Common myeloid progenitor, CD34-positive (primary cell): ENCODE data around the gene FRMD4A.
A peak's percentile ranks its signal among the peaks of the same experiment; 100 is the strongest.
"Not testable (repeated sequence)": the region's sequence is repeated elsewhere in the genome, so short reads cannot be mapped to it uniquely, and the experiment has no call there.

Experiments used
- CTCF ChIA-PET: fragments of 350-600 bp; sonication (Branson Sonifier 250); formaldehyde crosslinking; loops from one replicate; lab custom pipeline; 2021; ENCODE audit warnings: antibody characterized with exemption; lab: Charles Lee
- POLR2A ChIA-PET: fragments of 350-600 bp; sonication (Branson Sonifier 250); formaldehyde crosslinking; loops from one replicate; lab custom pipeline; 2021; ENCODE audit warnings: antibody characterized with exemption; lab: Charles Lee
- DNase-seq, 3 donors: peaks; one replicate each; pipeline versions ENCODE4 v3.0.0 to v3.0.0-alpha.2; 2013
- H3K27ac ChIP-seq, 2 experiments: 1 replicate in 1 of 2; 2 replicates in 1 of 2; pipeline ENCODE4 v1.7.0; 2013; ENCODE audit warnings: inconsistent platforms in 2 of 2, low read length in 2 of 2, mild to moderate bottlenecking in 2 of 2, low read depth in 1 of 2, moderate library complexity in 1 of 2; ENCODE audit not compliant: severe bottlenecking in 2 of 2, insufficient read depth in 1 of 2, poor library complexity in 1 of 2
- H3K27me3 ChIP-seq, 5 experiments: replicated peaks in 2 of 5; 1 replicate in 3 of 5; 2 replicates in 2 of 5; pipeline versions ENCODE4 v1.6.1 to v1.7.0; 2013; ENCODE audit warnings: low read length in 4 of 5, mild to moderate bottlenecking in 2 of 5, moderate library complexity in 2 of 5, inconsistent platforms in 1 of 5; ENCODE audit not compliant: insufficient read depth in 5 of 5, control insufficient read depth in 4 of 5
- H3K36me3 ChIP-seq, 4 experiments: 1 replicate in 2 of 4; 2 replicates in 2 of 4; pipeline versions ENCODE4 v1.6.1 to v1.7.0; 2013; ENCODE audit warnings: low read length in 3 of 4, control low read depth in 1 of 4, mild to moderate bottlenecking in 1 of 4; ENCODE audit not compliant: control insufficient read depth in 4 of 4, insufficient read depth in 4 of 4
- H3K4me1 ChIP-seq, 4 experiments: 1 replicate in 3 of 4; 2 replicates in 1 of 4; pipeline versions ENCODE4 v1.6.1 to v1.7.1; 2013; ENCODE audit warnings: low read length in 3 of 4, mild to moderate bottlenecking in 3 of 4, control low read depth in 1 of 4, inconsistent platforms in 1 of 4, moderate library complexity in 1 of 4; ENCODE audit not compliant: control insufficient read depth in 4 of 4, insufficient read depth in 4 of 4; ENCODE audit errors: control extremely low read depth in 1 of 4
- H3K4me3 ChIP-seq, 7 experiments: 1 replicate in 4 of 7; 2 replicates in 3 of 7; pipeline versions ENCODE4 v1.5.1 to v1.7.0; 2013; ENCODE audit warnings: mild to moderate bottlenecking in 7 of 7, low read length in 6 of 7, moderate library complexity in 6 of 7, inconsistent platforms in 2 of 7, low read depth in 2 of 7, control low read depth in 1 of 7; ENCODE audit not compliant: insufficient read depth in 4 of 7, control insufficient read depth in 1 of 7; ENCODE audit errors: extremely low read depth in 1 of 7
- H3K9me3 ChIP-seq, 5 experiments: 1 replicate in 4 of 5; 2 replicates in 1 of 5; pipeline versions ENCODE4 v1.6.1 to v1.7.1; 2013; ENCODE audit warnings: low read length in 4 of 5, mild to moderate bottlenecking in 2 of 5, inconsistent platforms in 1 of 5, low read depth in 1 of 5, moderate library complexity in 1 of 5; ENCODE audit not compliant: control insufficient read depth in 4 of 5, insufficient read depth in 2 of 5; ENCODE audit errors: control extremely low read depth in 1 of 5
- WGBS: methylation state at CpG from one replicate; pipeline ENCODE4 v1.1.5; 2013; ENCODE audit not compliant: insufficient coverage; 5-methylcytosine and 5-hydroxymethylcytosine counted together

The FRMD4A gene

GRCh38 chr10:13717571-13717935 is 613.2 kb downstream of the FRMD4A start:
- POLR2A ChIA-PET = no interaction called here
- no peaks in the 10 kb centered on the region for H3K27me3 ChIP-seq
- H3K36me3 ChIP-seq = no peaks in the 10 kb centered on the region
- H3K4me3 ChIP-seq = peak overlapping the region in 6 of 7 experiments; percentile 27 to 76 (median 56)
- H3K9me3 ChIP-seq = no peaks in the 10 kb centered on the region
- CTCF ChIA-PET = interaction anchor here (0.6 to 1.9 kb wide), 3 partner anchors 11 to 86 kb away, joined by 3 to 9 read pairs (median 4); no protein-coding TSS in a partner anchor
- no peak overlapping the region for H3K27ac ChIP-seq
- no peak for DNase-seq
- peaks cover 13 to 36% (median 32%) of the 10 kb centered on the region in 4 experiments for H3K4me1 ChIP-seq
- WGBS = no CpG with 5 or more reads among the region's 8 CpGs

- H3K4me3 ChIP-seq = no peak overlapping the region
- no peaks in the 10 kb centered on the region for H3K9me3 ChIP-seq
- H3K36me3 ChIP-seq = no peaks in the 10 kb centered on the region
- WGBS = 96% methylated on average over 10 of the region's 10 CpGs
- CTCF ChIA-PET = interaction anchor here (1.6 kb wide), 1 partner anchor 60 kb away, joined by 4 read pairs; no protein-coding TSS in a partner anchor
- H3K4me1 ChIP-seq = peaks cover 15 to 43% (median 37%) of the 10 kb centered on the region in 4 experiments
- DNase-seq = no peak
- H3K27ac ChIP-seq = no peak overlapping the region
- POLR2A ChIA-PET = no interaction called here
- H3K27me3 ChIP-seq = no peaks in the 10 kb centered on the region
These were observed 614.3 kb downstream of the FRMD4A start for GRCh38 chr10:13716081-13717071.

- DNase-seq, H3K27me3 ChIP-seq, H3K36me3 ChIP-seq, H3K9me3 ChIP-seq, POLR2A ChIA-PET, H3K27ac ChIP-seq, H3K4me3 ChIP-seq: not testable (repeated sequence)
- peaks cover 15 to 43% (median 37%) of the 10 kb centered on the region in 4 experiments for H3K4me1 ChIP-seq
- WGBS = 100% methylated on average over 1 of the region's 5 CpGs
- CTCF ChIA-PET = interaction anchor here (0.8 to 1.0 kb wide), 2 partner anchors 24 to 28 kb away, joined by 3 read pairs; no protein-coding TSS in a partner anchor
These were observed 615.1 kb downstream of the FRMD4A start for GRCh38 chr10:13715596-13715995.

GRCh38 chr10:13715100-13715499 is 615.6 kb downstream of the FRMD4A start:
- ChIA-PET CTCF (interaction anchor here (0.8 to 1.0 kb wide), 2 partner anchors 23 to 28 kb away, joined by 3 read pairs; no protein-coding TSS in a partner anchor), POLR2A (no interaction called here)
- Histone ChIP-seq H3K36me3 (no peaks in the 10 kb centered on the region), H3K4me3 (no peak overlapping the region), H3K27me3 (no peaks in the 10 kb centered on the region), H3K27ac (no peak overlapping the region), H3K9me3 (no peaks in the 10 kb centered on the region), H3K4me1 (peaks cover 15 to 43% (median 37%) of the 10 kb centered on the region in 4 experiments)
- no peak for DNase-seq
- 100% methylated on average over 4 of the region's 5 CpGs for WGBS

DNA sequence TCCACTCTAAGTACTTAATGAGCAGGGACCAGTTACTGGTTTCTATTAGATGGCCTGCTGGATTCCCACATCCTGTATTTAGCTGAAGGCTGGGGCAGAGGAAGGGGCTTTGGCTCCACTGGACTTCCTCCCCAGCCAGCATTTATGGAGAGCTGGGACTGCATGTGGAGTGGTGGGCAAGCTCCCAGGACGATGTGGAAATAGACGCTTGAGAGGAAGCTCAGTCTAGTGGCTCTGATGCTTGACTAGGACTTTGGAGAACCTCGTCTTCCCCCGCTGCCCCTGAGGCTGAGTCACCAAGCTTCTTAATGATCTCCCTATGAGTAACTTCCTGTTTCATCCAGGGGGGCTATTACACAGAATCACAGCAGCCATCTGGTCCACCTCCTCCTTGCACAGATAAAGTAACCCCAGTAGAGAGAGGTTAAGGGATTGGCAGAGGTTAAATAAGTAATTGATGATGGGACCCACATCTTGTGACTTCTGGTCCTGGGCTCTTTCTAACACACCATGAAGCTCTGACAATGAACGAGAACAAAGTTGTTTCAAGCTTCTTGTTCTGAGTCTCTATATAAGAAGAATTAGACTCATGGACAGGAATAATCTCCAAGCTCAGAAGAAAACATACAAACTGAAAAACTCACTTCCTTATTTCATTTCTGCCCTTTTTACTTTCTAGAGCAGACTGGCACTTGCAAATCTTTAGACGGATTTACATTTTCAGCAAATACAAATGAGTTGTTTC is 617.7 kb downstream of the FRMD4A start:
- Histone ChIP-seq H3K36me3 (no peaks in the 10 kb centered on the region), H3K27ac (no peak overlapping the region), H3K4me3 (peak overlapping the region in 1 of 7 experiments; percentile 46), H3K9me3 (no peaks in the 10 kb centered on the region), H3K27me3 (no peaks in the 10 kb centered on the region), H3K4me1 (peaks cover 10 to 27% (median 21%) of the 10 kb centered on the region in 4 experiments)
- ChIA-PET CTCF (interaction anchor here (1.3 to 3.2 kb wide), 4 partner anchors 10 to 53 kb away, joined by 3 to 14 read pairs (median 4); no protein-coding TSS in a partner anchor), POLR2A (interaction anchor here (0.7 to 0.8 kb wide), 2 partner anchors 9 to 26 kb away, joined by 3 read pairs; no protein-coding TSS in a partner anchor)
- DNase-seq = peak; percentile 88 to 97 (median 96)
- 0% methylated on average over 3 of the region's 6 CpGs for WGBS

DNA sequence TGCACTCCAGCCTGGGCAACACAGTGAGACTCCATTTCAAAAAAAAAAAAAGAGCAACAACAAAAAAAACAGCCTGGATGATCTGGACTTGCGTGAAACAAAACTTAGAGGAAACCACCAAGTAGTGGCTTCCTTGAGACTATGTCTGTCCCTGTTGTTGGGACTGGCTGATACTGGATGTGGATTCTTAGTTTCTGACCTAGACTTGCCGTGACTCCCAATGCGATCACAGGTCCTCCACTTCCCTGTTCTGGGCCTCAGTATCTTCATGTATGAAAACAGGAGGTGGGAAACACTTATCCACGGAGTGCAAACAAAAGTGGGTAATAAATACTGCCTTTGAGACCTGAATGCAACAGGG is 618.3 kb downstream of the FRMD4A start:
- DNase-seq = no peak
- Histone ChIP-seq H3K36me3 (no peaks in the 10 kb centered on the region), H3K27ac (no peak overlapping the region), H3K27me3 (no peaks in the 10 kb centered on the region), H3K4me3 (peak overlapping the region in 1 of 7 experiments; percentile 46), H3K9me3 (no peaks in the 10 kb centered on the region), H3K4me1 (peaks cover 14 to 27% (median 20%) of the 10 kb centered on the region in 4 experiments)
- ChIA-PET POLR2A (no interaction called here), CTCF (interaction anchor here (1.3 to 3.2 kb wide), 4 partner anchors 10 to 52 kb away, joined by 3 to 14 read pairs (median 4); no protein-coding TSS in a partner anchor)
- 20% methylated on average over 2 of the region's 4 CpGs for WGBS
